AG09309 (cell line): ENCODE data around the gene CMSS1.

Source experiments
- DNase-seq: peaks from one replicate; pipeline ENCODE4 v3.0.0-alpha.2; 2010; ENCODE audit warnings: low read depth
- H3K4me3 ChIP-seq: 2 replicates; pipeline ENCODE4 v1.5.1; 2011; ENCODE audit warnings: mild to moderate bottlenecking, low read depth, low read length, moderate library complexity; ENCODE audit not compliant: control insufficient read depth
- TF ChIP-seq, protein P1 (sequence below): IDR thresholded peaks from 2 replicates; pipeline ENCODE4 v1.5.1; 2011; ENCODE audit warnings: mild to moderate bottlenecking, low read depth, low read length, inconsistent platforms; ENCODE audit not compliant: insufficient read depth, control insufficient read depth; ENCODE audit errors: missing control alignments

CMSS1 gene

GRCh38 chr3:99825004-99825640 lies 7.5 kb downstream of the CMSS1 start:
- H3K4me3 ChIP-seq: no peak overlapping the region
- TF ChIP-seq, protein P1, sequence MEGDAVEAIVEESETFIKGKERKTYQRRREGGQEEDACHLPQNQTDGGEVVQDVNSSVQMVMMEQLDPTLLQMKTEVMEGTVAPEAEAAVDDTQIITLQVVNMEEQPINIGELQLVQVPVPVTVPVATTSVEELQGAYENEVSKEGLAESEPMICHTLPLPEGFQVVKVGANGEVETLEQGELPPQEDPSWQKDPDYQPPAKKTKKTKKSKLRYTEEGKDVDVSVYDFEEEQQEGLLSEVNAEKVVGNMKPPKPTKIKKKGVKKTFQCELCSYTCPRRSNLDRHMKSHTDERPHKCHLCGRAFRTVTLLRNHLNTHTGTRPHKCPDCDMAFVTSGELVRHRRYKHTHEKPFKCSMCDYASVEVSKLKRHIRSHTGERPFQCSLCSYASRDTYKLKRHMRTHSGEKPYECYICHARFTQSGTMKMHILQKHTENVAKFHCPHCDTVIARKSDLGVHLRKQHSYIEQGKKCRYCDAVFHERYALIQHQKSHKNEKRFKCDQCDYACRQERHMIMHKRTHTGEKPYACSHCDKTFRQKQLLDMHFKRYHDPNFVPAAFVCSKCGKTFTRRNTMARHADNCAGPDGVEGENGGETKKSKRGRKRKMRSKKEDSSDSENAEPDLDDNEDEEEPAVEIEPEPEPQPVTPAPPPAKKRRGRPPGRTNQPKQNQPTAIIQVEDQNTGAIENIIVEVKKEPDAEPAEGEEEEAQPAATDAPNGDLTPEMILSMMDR: no peak
- DNase-seq: no peak

GRCh38 chr3:99829844-99830243 lies 12.2 kb downstream of the CMSS1 start:
- TF ChIP-seq, protein P1: no peak
- no peak overlapping the region for H3K4me3 ChIP-seq
- no peak for DNase-seq

GRCh38 chr3:99833617-99834205 lies 16.0 kb downstream of the CMSS1 start:
- DNase-seq: no peak
- TF ChIP-seq, protein P1: no peak
- H3K4me3 ChIP-seq: no peak overlapping the region

GRCh38 chr3:99834211-99834957 lies 16.7 kb downstream of the CMSS1 start:
- TF ChIP-seq, protein P1: no peak
- H3K4me3 ChIP-seq: no peak overlapping the region
- no peak for DNase-seq

GRCh38 chr3:99836681-99837080 lies 19.0 kb downstream of the CMSS1 start:
- no peak for DNase-seq
- no peak overlapping the region for H3K4me3 ChIP-seq
- TF ChIP-seq, protein P1: no peak

DNA sequence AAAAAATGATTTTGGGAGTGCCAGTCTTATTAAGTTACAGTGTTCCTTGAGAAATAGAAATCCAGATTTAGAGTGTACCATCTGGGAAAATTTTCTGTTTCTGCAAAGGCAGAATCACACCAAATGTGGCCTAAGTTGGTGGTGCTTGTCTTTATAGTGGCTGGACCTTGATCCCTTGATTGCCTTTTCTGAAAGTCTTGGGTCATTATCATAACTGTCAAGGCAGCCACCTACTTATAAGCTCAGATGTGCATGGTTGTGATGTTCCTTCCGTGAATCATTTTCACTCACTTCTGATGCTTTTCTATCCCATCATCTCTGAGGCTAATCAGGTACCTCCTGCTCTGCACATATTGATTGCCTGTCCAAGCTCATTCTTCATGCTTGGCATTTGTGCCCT lies 20.1 kb downstream of the CMSS1 start:
- DNase-seq: no peak
- no peak overlapping the region for H3K4me3 ChIP-seq
- TF ChIP-seq, protein P1: no peak
